GM23338 (cell line): ENCODE measurements around the gene APBA2. TPM values are rescaled to one million over a fixed set of nuclear protein-coding genes. Genes with fewer than 3 reads are reported as not detected.

Experiments
- ATAC-seq: fragments of 200-7000 bp; cut with Tn5 transposase; 3 replicates; pipeline ENCODE4 v1.9.1; 2020
- DNase-seq: peaks from one replicate; pipeline ENCODE4 v3.0.0-alpha.2; 2015; ENCODE audit warnings: low spot score
- H2AFZ ChIP-seq: fragments of 200-600 bp; sonication (generic); 2 replicates; pipeline ENCODE4 v1.8.0; 2016; ENCODE audit warnings: antibody characterized with exemption, mild to moderate bottlenecking, moderate library complexity
- H3F3A ChIP-seq: fragments of 200-600 bp; sonication (generic); replicated peaks from 2 replicates; pipeline ENCODE4 v1.8.0; 2017; ENCODE audit warnings: antibody characterized with exemption, mixed run types, low read depth
- H3K27ac ChIP-seq: fragments of 200-600 bp; sonication (generic); 2 replicates; pipeline ENCODE4 v1.6.1; 2016; ENCODE audit warnings: low read depth
- H3K27me3 ChIP-seq: fragments of 200-600 bp; sonication (generic); 2 replicates; pipeline ENCODE4 v1.8.0; 2016; ENCODE audit warnings: mild to moderate bottlenecking, mixed run types, moderate library complexity; ENCODE audit not compliant: insufficient read depth
- H3K36me3 ChIP-seq: fragments of 200-600 bp; sonication (generic); 2 replicates; pipeline ENCODE4 v1.8.0; 2016; ENCODE audit warnings: mild to moderate bottlenecking; ENCODE audit not compliant: insufficient read depth
- H3K4me1 ChIP-seq: fragments of 200-600 bp; sonication (generic); 2 replicates; pipeline ENCODE4 v1.8.0; 2016; ENCODE audit warnings: mild to moderate bottlenecking, moderate library complexity; ENCODE audit not compliant: insufficient read depth
- H3K4me2 ChIP-seq: fragments of 200-600 bp; sonication (generic); 2 replicates; pipeline ENCODE4 v1.7.1; 2017; ENCODE audit warnings: mixed run types
- H3K4me3 ChIP-seq: fragments of 200-600 bp; sonication (generic); 2 replicates; pipeline ENCODE4 v1.6.1; 2016; ENCODE audit warnings: mixed run types
- H3K79me2 ChIP-seq: fragments of 200-600 bp; sonication (generic); replicated peaks from 2 replicates; pipeline ENCODE4 v1.8.0; 2017; ENCODE audit warnings: mild to moderate bottlenecking; ENCODE audit not compliant: insufficient read depth
- H3K9me2 ChIP-seq: fragments of 200-600 bp; sonication (generic); 2 replicates; pipeline ENCODE4 v1.8.0; 2017; ENCODE audit not compliant: insufficient read depth
- H4K20me1 ChIP-seq: fragments of 200-600 bp; sonication (generic); replicated peaks from 2 replicates; pipeline ENCODE4 v1.8.0; 2017; ENCODE audit warnings: mild to moderate bottlenecking; ENCODE audit not compliant: insufficient read depth
- H3K27ac Mint-ChIP-seq: 2 replicates; pipeline ENCODE4 v1.8.0; 2020; ENCODE audit warnings: inconsistent platforms, mild to moderate bottlenecking, moderate library complexity, mixed read lengths
- H3K27me3 Mint-ChIP-seq: 3 replicates; pipeline ENCODE4 v1.8.0; 2022; ENCODE audit warnings: low read depth, mild to moderate bottlenecking, moderate library complexity, mixed read lengths, inconsistent platforms; ENCODE audit not compliant: insufficient read depth, poor library complexity
- H3K36me3 Mint-ChIP-seq: 3 replicates; pipeline ENCODE4 v1.8.0; 2021; ENCODE audit warnings: low read depth, mild to moderate bottlenecking, inconsistent platforms, moderate library complexity, mixed read lengths
- H3K4me1 Mint-ChIP-seq: 3 replicates; pipeline ENCODE4 v1.8.0; 2020; ENCODE audit warnings: mild to moderate bottlenecking, inconsistent platforms, mixed read lengths
- H3K4me3 Mint-ChIP-seq: 3 replicates; pipeline ENCODE4 v1.8.0; 2021; ENCODE audit warnings: moderate library complexity, mild to moderate bottlenecking, inconsistent platforms, mixed read lengths
- H3K9me3 Mint-ChIP-seq: 3 replicates; pipeline ENCODE4 v1.8.0; 2020; ENCODE audit warnings: moderate library complexity, mild to moderate bottlenecking, inconsistent platforms, mixed read lengths
- CREB1 ChIP-seq: fragments of 250-450 bp; sonication (Bioruptor Pico); IDR thresholded peaks from 2 replicates; pipeline ENCODE4 v1.5.0; 2020; ENCODE audit warnings: low read depth, mild to moderate bottlenecking, moderate library complexity
- ETS1 ChIP-seq: IDR thresholded peaks from 2 replicates; pipeline ENCODE4 v1.6.1; 2016; ENCODE audit warnings: antibody characterized with exemption
- EZH2 ChIP-seq: fragments of 200-600 bp; sonication (generic); IDR thresholded peaks from one replicate; pipeline ENCODE4 v1.8.0; 2017; ENCODE audit warnings: antibody characterized with exemption, mild to moderate bottlenecking, low read depth; ENCODE audit not compliant: unreplicated experiment
- EZH2phosphoT487 ChIP-seq: fragments of 200-600 bp; sonication (generic); IDR thresholded peaks from one replicate; pipeline ENCODE4 v1.8.1; 2018; ENCODE audit warnings: antibody characterized with exemption; ENCODE audit not compliant: unreplicated experiment
- NANOG ChIP-seq: IDR thresholded peaks from 2 replicates; pipeline ENCODE4 v1.6.1; 2016; ENCODE audit warnings: antibody characterized with exemption, borderline replicate concordance
- POLR2AphosphoS5 ChIP-seq: IDR thresholded peaks from 2 replicates; pipeline ENCODE4 v1.6.1; 2016; ENCODE audit warnings: antibody characterized with exemption, low read depth
- REST ChIP-seq: IDR thresholded peaks from one replicate; pipeline ENCODE4 v1.6.1; 2018; ENCODE audit warnings: antibody characterized with exemption; ENCODE audit not compliant: unreplicated experiment
- STAT1 ChIP-seq: IDR thresholded peaks from one replicate; pipeline ENCODE4 v1.6.1; 2016; ENCODE audit warnings: antibody characterized with exemption; ENCODE audit not compliant: unreplicated experiment
- ZNF331 ChIP-seq: fragments of 250-450 bp; sonication (Bioruptor Pico); IDR thresholded peaks from 2 replicates; pipeline ENCODE4 v1.5.0; 2020; ENCODE audit warnings: low read depth, mild to moderate bottlenecking, moderate library complexity
- polyA plus RNA-seq: library from polyadenylated mRNA; unstranded; fragments of >200 nt; fragmentation: Nextera tagmentation; extraction: Ambion mirVana; gene quantifications from 2 replicates; pipeline ENCODE4 v1.2.1, GENCODE V29; 2016
- total RNA-seq: library from RNA; depleted of rRNA; stranded (reverse); fragments of >200 nt; shearing (Covaris generic); gene quantifications from 2 replicates; pipeline ENCODE4 v1.2.3, GENCODE V29; 2014
- TF ChIP-seq, protein P1 (sequence below): fragments of 250-450 bp; sonication (Bioruptor Pico); IDR thresholded peaks from 2 replicates; pipeline ENCODE4 v1.5.0; 2020; ENCODE audit warnings: mild to moderate bottlenecking, moderate library complexity

APBA2 gene
- total and polyA plus RNA-seq, 2 experiments from 2014 or later, result 5.9 to 24.7 TPM

GRCh38 chr15:29029651-29030195 lies 143.9 kb downstream of the APBA2 start (continued):
- TF ChIP-seq REST (no peak), POLR2AphosphoS5 (no peak)

DNA sequence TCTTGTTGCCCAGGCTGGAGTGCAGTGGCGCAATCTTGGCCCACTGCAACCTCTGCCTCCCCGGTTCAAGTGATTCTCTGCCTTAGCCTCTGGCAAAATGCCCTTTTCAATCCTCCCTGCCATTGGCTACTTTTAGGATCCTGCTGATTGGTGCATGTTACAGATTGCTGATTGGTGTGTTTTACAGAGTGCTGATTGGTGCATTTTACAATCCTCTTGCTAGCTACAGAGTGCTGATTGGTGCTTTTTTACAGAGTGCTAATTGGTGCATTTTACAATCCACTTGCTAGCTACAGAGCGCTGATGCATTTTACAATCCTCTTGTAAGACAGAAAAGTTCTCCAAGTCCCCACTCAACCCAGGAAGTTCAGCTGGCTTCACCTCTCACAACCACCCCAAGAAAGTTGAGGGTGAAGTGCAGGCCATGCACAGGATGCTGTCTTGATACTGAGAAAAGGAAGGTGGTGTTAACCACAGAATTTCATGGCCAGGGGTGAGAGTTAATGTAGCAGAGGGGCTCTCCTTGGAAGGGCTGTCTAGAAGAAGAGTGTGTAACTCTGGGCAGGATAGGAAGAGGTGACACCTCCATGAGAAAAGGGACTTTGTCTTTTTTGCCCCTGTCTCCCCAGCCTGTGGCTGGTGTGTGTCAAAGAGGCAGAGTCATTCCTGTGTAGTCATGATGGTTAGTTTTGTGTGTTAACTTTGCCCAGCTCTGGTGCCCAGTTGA lies 145.9 kb downstream of the APBA2 start:
- Histone ChIP-seq H3K79me2 (no peaks in the 10 kb centered on the region), H3K4me3 (no peak overlapping the region), H3K4me2 (no peak overlapping the region), H3K27me3 (no peaks in the 10 kb centered on the region), H3K36me3 (no peaks in the 10 kb centered on the region), H4K20me1 (no peaks in the 10 kb centered on the region), H2AFZ (no peak overlapping the region), H3K27ac (no peak overlapping the region), H3K4me1 (peaks cover 9% of the 10 kb centered on the region; the same call in 1 of the 2 replicates), H3K9me2 (0 out of 2 replicates have a peak, but pooled peaks cover 3% of the 10 kb centered on the region), H3F3A (no peaks in the 10 kb centered on the region)
- no peak overlapping the region for H3K27ac Mint-ChIP-seq
- peaks cover 11% of the 10 kb centered on the region for H3K36me3 Mint-ChIP-seq
- H3K9me3 Mint-ChIP-seq, result peaks cover 3% of the 10 kb centered on the region; the same call in 2 of the 3 replicates
- peaks cover 2% of the 10 kb centered on the region for H3K27me3 Mint-ChIP-seq
- no peak for ATAC-seq
- H3K4me3 Mint-ChIP-seq, result no peak overlapping the region
- H3K4me1 Mint-ChIP-seq, result peaks cover 18% of the 10 kb centered on the region
- DNase-seq, result no peak
- TF ChIP-seq CREB1 (CRISPR knock-in tag), result no peak
- no peak for TF ChIP-seq EZH2
- TF ChIP-seq, protein P1, sequence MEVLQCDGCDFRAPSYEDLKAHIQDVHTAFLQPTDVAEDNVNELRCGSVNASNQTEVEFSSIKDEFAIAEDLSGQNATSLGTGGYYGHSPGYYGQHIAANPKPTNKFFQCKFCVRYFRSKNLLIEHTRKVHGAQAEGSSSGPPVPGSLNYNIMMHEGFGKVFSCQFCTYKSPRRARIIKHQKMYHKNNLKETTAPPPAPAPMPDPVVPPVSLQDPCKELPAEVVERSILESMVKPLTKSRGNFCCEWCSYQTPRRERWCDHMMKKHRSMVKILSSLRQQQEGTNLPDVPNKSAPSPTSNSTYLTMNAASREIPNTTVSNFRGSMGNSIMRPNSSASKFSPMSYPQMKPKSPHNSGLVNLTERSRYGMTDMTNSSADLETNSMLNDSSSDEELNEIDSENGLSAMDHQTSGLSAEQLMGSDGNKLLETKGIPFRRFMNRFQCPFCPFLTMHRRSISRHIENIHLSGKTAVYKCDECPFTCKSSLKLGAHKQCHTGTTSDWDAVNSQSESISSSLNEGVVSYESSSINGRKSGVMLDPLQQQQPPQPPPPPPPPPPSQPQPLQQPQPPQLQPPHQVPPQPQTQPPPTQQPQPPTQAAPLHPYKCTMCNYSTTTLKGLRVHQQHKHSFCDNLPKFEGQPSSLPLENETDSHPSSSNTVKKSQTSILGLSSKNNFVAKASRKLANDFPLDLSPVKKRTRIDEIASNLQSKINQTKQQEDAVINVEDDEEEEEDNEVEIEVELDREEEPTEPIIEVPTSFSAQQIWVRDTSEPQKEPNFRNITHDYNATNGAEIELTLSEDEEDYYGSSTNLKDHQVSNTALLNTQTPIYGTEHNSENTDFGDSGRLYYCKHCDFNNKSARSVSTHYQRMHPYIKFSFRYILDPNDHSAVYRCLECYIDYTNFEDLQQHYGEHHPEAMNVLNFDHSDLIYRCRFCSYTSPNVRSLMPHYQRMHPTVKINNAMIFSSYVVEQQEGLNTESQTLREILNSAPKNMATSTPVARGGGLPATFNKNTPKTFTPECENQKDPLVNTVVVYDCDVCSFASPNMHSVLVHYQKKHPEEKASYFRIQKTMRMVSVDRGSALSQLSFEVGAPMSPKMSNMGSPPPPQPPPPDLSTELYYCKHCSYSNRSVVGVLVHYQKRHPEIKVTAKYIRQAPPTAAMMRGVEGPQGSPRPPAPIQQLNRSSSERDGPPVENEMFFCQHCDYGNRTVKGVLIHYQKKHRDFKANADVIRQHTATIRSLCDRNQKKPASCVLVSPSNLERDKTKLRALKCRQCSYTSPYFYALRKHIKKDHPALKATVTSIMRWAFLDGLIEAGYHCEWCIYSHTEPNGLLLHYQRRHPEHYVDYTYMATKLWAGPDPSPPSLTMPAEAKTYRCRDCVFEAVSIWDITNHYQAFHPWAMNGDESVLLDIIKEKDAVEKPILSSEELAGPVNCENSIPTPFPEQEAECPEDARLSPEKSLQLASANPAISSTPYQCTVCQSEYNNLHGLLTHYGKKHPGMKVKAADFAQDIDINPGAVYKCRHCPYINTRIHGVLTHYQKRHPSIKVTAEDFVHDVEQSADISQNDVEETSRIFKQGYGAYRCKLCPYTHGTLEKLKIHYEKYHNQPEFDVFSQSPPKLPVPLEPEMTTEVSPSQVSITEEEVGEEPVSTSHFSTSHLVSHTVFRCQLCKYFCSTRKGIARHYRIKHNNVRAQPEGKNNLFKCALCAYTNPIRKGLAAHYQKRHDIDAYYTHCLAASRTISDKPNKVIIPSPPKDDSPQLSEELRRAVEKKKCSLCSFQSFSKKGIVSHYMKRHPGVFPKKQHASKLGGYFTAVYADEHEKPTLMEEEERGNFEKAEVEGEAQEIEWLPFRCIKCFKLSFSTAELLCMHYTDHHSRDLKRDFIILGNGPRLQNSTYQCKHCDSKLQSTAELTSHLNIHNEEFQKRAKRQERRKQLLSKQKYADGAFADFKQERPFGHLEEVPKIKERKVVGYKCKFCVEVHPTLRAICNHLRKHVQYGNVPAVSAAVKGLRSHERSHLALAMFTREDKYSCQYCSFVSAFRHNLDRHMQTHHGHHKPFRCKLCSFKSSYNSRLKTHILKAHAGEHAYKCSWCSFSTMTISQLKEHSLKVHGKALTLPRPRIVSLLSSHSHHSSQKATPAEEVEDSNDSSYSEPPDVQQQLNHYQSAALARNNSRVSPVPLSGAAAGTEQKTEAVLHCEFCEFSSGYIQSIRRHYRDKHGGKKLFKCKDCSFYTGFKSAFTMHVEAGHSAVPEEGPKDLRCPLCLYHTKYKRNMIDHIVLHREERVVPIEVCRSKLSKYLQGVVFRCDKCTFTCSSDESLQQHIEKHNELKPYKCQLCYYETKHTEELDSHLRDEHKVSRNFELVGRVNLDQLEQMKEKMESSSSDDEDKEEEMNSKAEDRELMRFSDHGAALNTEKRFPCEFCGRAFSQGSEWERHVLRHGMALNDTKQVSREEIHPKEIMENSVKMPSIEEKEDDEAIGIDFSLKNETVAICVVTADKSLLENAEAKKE (CRISPR knock-in tag), result no peak
- no peak for TF ChIP-seq STAT1
- TF ChIP-seq EZH2phosphoT487, result no peak
- TF ChIP-seq ETS1, result no peak
- TF ChIP-seq NANOG, result no peak
- no peak for TF ChIP-seq ZNF331 (CRISPR knock-in tag)
